Erythroblast (primary cell): Measurements from ENCODE around the gene ACOX1.

Experiments
- GATA1 ChIP-seq: IDR thresholded peaks from 2 replicates; pipeline ENCODE4 v1.6.1; 2011; ENCODE audit warnings: low read depth, mild to moderate bottlenecking, control low read depth, low read length, moderate library complexity
- POLR2A ChIP-seq: IDR thresholded peaks from 2 replicates; pipeline ENCODE4 v1.6.1; 2011; ENCODE audit warnings: mild to moderate bottlenecking, low read length

GRCh38 chr17:76024353-76024752, 45.4 kb upstream of the ACOX1 start:
- TF ChIP-seq POLR2A (no peak), GATA1 (no peak)
